Right lobe of liver (tissue), 6 donors: ENCODE data around the gene CYP2R1. TPM values are rescaled to one million over a fixed set of nuclear protein-coding genes. Genes with fewer than 3 reads are reported as not detected.

ENCODE experiments used
- ATAC-seq, 4 donors: fragments of 200-7000 bp; cut with Tn5 transposase; one replicate each; pipeline ENCODE4 v1.9.1; 2020; ENCODE audit warnings: mild to moderate bottlenecking in 4 of 4, moderate library complexity in 4 of 4
- DNase-seq, 3 donors: peaks; one replicate each; pipeline ENCODE4 v3.0.0-alpha.2; 2020
- H3K27ac ChIP-seq, 3 donors: fragments of 200-600 bp; one replicate each; pipeline ENCODE4 v1.8.0; 2022
- H3K27me3 ChIP-seq, 2 donors: fragments of 200-600 bp; one replicate each; pipeline ENCODE4 v1.8.0; 2022
- H3K36me3 ChIP-seq, 4 donors: fragments of 200-600 bp; sonication (generic) in 1 of 4; one replicate each; pipeline versions ENCODE4 v1.5.1 to v1.8.0; 2017 to 2022; ENCODE audit warnings: control low read depth in 1 of 4
- H3K4me1 ChIP-seq, 4 donors: fragments of 200-600 bp; sonication (generic) in 1 of 4; one replicate each; pipeline versions ENCODE4 v1.5.1 to v1.8.0; 2017 to 2022; ENCODE audit warnings: control low read depth in 1 of 4
- H3K4me3 ChIP-seq, 3 donors: fragments of 200-600 bp; one replicate each; pipeline ENCODE4 v1.8.0; 2022
- H3K9me3 ChIP-seq, 4 donors: fragments of 200-600 bp; sonication (generic) in 1 of 4; one replicate each; pipeline versions ENCODE4 v1.5.1 to v1.8.0; 2017 to 2022; ENCODE audit warnings: control low read depth in 1 of 4
- POLR2A ChIP-seq: fragments of 450-650 bp; IDR thresholded peaks from one replicate; pipeline ENCODE4 v1.6.1; 2017; ENCODE audit warnings: antibody characterized with exemption, mild to moderate bottlenecking
- WGBS: methylation state at CpG from one replicate; pipeline ENCODE4 v1.1.6; 2018; ENCODE audit warnings: low coverage, low lambda C conversion rate; ENCODE audit not compliant: insufficient coverage; ENCODE audit errors: missing lambda C conversion rate; 5-methylcytosine and 5-hydroxymethylcytosine counted together
- intact Hi-C, 2 donors: fragments of 100-400 bp; cut with DNase I; formaldehyde crosslinking; loops; one replicate each; pipeline versions ENCODE4 v1.11.2 to v1.14.1; 2022
- total RNA-seq, 6 experiments: library from RNA; depleted of rRNA in 2 of 6; stranded (reverse); fragments of >200 nt in 2 of 6; fragmentation: NEBNext Ultra II Directional in 3 of 6; extraction: Animal tissue kit (Norgen Biotek cat#: 25700) in 3 of 6; gene quantifications; one replicate each; pipeline versions ENCODE4 v1.1.0 to v1.2.4, GENCODE V29; 2016 to 2023
- TF ChIP-seq, protein P1 (sequence below), 4 donors: fragments of 200-600 bp in 3 of 4; fragments of 450-650 bp in 1 of 4; IDR thresholded peaks; one replicate each; pipeline versions ENCODE4 v1.5.1 to v1.8.0; 2016 to 2022; ENCODE audit warnings: antibody characterized with exemption in 4 of 4, mild to moderate bottlenecking in 2 of 4
- donor health status: DM: no; HTN: yes; CAD: no.
- donor health status: DM: no; HTN: no; CAD: no.
- donor health status: DM: no; HTN: no; CAD: no.
- donor health status: DM: no; HTN: yes; CAD: no.
- donor health status: DM: no; HTN: yes; CAD: no.

The CYP2R1 gene
- total RNA-seq, 6 experiments from 2014 or later = 4.3 to 11.6 (median 6.3) TPM

DNA sequence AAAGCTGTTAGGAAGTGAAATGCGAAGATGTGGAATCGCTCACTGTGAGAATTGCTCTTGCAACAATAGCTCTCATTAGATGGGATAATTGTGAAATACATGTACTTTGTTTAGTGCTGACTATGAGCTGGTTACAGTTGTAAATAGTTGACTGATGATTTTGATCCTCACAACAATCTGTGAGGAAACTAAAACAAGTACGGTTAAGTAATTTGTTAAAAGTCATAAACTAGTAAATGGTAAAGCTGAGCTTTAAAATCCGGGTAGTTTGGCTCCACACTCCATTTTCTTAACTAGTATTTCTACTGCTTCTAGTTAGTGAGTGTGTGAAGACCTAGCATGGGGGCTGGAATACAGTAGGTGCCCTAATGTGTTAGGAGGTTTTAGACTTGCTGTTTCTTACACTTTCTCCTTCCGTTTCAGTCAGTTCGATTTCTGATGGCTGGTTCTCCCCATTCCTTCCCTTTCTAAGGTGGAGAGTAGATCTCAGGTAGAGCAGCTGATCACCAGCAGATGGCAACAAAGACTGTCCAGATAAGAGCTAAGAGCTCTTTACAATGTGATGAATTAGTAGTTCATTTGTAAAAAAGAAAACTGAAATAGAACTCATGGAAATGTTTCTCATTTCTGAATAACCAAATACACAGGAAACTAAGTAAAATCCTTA is 16.3 kb upstream of the CYP2R1 start:
- DNase-seq (peak in 2 of 3 donors; percentile 16 to 46), ATAC-seq (peak; percentile 43 to 70 (median 58))
- Histone ChIP-seq H3K36me3 (no peaks in the 10 kb centered on the region), H3K27ac (no peak overlapping the region), H3K4me3 (no peak overlapping the region), H3K9me3 (no peaks in the 10 kb centered on the region), H3K4me1 (peaks cover 0 to 13% (median 3%) of the 10 kb centered on the region in 4 donors), H3K27me3 (no peaks in the 10 kb centered on the region)
- WGBS = 19% methylated on average over 6 of the region's 6 CpGs
- TF ChIP-seq, protein P1, sequence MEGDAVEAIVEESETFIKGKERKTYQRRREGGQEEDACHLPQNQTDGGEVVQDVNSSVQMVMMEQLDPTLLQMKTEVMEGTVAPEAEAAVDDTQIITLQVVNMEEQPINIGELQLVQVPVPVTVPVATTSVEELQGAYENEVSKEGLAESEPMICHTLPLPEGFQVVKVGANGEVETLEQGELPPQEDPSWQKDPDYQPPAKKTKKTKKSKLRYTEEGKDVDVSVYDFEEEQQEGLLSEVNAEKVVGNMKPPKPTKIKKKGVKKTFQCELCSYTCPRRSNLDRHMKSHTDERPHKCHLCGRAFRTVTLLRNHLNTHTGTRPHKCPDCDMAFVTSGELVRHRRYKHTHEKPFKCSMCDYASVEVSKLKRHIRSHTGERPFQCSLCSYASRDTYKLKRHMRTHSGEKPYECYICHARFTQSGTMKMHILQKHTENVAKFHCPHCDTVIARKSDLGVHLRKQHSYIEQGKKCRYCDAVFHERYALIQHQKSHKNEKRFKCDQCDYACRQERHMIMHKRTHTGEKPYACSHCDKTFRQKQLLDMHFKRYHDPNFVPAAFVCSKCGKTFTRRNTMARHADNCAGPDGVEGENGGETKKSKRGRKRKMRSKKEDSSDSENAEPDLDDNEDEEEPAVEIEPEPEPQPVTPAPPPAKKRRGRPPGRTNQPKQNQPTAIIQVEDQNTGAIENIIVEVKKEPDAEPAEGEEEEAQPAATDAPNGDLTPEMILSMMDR (IDR thresholded peaks at IDR 0.05) = peak; percentile 57 to 74 (median 65)
- TF ChIP-seq POLR2A = no peak
- intact Hi-C loops = loop anchor here (10.0 kb wide), 2 partner anchors 114 to 374 kb away; no protein-coding TSS in a partner anchor

DNA sequence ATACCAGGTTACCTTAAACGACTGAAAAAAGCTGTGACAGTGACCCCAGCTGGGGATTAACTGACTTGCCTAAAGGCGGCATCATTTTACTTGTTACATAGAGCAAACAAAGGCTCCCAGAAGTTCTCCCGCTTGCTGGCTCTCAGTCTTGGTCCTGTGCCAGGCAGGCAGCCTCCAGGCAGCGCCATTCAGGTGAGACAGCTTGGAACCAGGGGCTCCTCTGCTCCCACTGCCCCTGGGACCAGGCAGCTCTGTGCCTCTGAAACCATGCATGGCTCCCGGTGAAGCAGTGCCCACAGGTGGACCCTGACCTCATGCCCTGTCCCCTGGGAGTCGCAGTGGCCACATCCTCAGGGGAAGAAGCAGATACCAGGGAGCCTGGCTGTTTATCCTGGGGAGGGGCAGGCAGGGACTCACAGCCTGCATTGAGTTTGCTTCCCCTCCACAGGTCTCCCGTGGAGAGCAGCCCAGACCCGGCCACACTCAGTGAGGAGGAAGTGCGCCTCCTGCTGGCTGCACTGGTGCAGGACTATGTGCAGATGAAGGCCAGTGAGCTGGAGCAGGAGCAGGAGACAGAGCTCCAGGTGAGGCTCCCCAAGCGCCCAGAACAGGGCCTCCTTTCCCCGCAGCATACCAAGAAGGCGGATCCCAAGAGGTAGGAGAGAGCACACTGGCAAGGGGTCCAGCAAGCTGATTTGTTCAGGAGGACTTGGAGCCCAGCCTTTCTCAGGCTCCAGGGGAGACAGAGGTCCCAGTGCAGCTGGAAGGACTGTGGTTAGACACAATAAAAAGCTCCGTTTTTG is 15.6 kb upstream of the CYP2R1 start:
- H3K36me3 ChIP-seq = no peaks in the 10 kb centered on the region
- 10% methylated on average over 3 of the region's 13 CpGs for WGBS
- no peaks in the 10 kb centered on the region for H3K27me3 ChIP-seq
- no peak for TF ChIP-seq POLR2A
- TF ChIP-seq, protein P1 (IDR thresholded peaks at IDR 0.05) = peak; percentile 70 to 81 (median 77)
- intact Hi-C loops = loop anchor here (10.0 kb wide), 2 partner anchors 113 to 373 kb away; no protein-coding TSS in a partner anchor
- peaks cover 0 to 13% (median 3%) of the 10 kb centered on the region in 4 donors for H3K4me1 ChIP-seq
- DNase-seq (peak; percentile 77 to 85 (median 78)), ATAC-seq (peak; percentile 67 to 83 (median 72))
- H3K4me3 ChIP-seq = peak overlapping the region in 1 of 3 donors; percentile 8
- no peak overlapping the region for H3K27ac ChIP-seq
- no peaks in the 10 kb centered on the region for H3K9me3 ChIP-seq

DNA sequence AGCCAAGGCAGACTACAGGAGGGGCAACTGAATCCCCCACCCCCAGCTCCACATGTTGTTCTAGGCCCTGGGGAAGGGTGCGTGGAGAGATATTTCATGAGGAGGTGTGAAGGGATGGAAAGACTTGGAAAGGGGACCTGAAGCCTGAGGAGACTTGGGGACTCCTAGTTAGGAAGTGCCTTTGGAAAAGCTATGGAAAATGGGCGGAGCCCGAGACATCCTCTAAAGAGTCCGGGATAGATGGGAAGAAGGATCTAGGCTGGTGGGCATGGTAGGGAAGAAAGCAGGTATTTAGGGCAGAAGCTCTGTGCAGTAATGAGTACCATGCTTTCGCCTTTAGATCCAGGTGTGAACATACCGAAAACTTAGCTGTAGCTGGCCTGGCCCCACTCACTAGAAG is 15.0 kb upstream of the CYP2R1 start:
- H3K4me1 ChIP-seq = peaks cover 0 to 13% (median 3%) of the 10 kb centered on the region in 4 donors
- intact Hi-C loops = loop anchor here (10.0 kb wide), 2 partner anchors 112 to 372 kb away; no protein-coding TSS in a partner anchor
- no peaks in the 10 kb centered on the region for H3K36me3 ChIP-seq
- H3K27me3 ChIP-seq = no peaks in the 10 kb centered on the region
- no peak overlapping the region for H3K27ac ChIP-seq
- no peak for TF ChIP-seq POLR2A
- TF ChIP-seq, protein P1 (IDR thresholded peaks at IDR 0.05) = no peak
- 84% methylated on average over 5 of the region's 6 CpGs for WGBS
- no peak overlapping the region for H3K4me3 ChIP-seq
- DNase-seq (no peak), ATAC-seq (no peak)
- no peaks in the 10 kb centered on the region for H3K9me3 ChIP-seq

DNA sequence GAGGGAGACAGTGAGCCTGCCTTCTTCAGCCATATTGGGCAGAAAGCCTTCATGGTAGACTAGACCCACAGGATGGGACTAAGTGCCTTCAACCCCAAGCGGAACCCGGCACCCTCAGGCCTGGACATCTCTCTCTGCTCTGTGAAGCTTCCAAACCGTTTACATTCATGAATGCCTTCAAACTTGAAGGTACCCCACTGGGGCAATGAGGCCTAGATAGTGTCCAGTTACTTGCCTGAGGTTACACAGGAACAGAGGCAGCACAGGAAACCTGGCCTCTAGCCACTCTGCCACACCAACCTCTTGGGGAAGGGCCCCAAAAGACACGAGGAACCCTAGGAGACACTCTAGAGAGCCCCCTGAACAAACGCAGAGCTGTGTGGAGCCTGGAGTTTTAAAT is 14.5 kb upstream of the CYP2R1 start:
- no peaks in the 10 kb centered on the region for H3K27me3 ChIP-seq
- H3K4me1 ChIP-seq = peaks cover 0 to 13% (median 3%) of the 10 kb centered on the region in 4 donors
- DNase-seq = no peak
- intact Hi-C loops = loop anchor here (10.0 kb wide), 2 partner anchors 112 to 372 kb away; no protein-coding TSS in a partner anchor
- H3K27ac ChIP-seq = no peak overlapping the region
- no peaks in the 10 kb centered on the region for H3K36me3 ChIP-seq
- no peak for ATAC-seq
- TF ChIP-seq POLR2A = no peak
- TF ChIP-seq, protein P1 (IDR thresholded peaks at IDR 0.05) = no peak
- H3K4me3 ChIP-seq = no peak overlapping the region
- no peaks in the 10 kb centered on the region for H3K9me3 ChIP-seq
- no CpG with 5 or more reads among the region's 5 CpGs for WGBS
